K562 (cell line): ENCODE results near the gene INSYN2B. TPM values are rescaled to one million over a fixed set of nuclear protein-coding genes. Genes with fewer than 3 reads are reported as not detected.
"Not testable (repeated sequence)": the region's sequence is repeated elsewhere in the genome, so short reads cannot be mapped to it uniquely, and the experiment has no call there.

ENCODE experiments used
- ATAC-seq: fragments of 200-7000 bp; cut with Tn5 transposase; 3 replicates; pipeline ENCODE4 v1.9.1; 2020; ENCODE audit warnings: moderate library complexity
- BruUV-seq: library from RNA; stranded (reverse); fragments of 400-500 nt; replicated peaks from 2 replicates; lab custom pipeline; 2021; lab: Mats Ljungman, UMichigan
- CTCF ChIA-PET: fragments of 300-600 bp; formaldehyde crosslinking; extraction: SDS; loops from one replicate; lab custom pipeline; 2021; ENCODE audit warnings: low intra/inter-chr PET ratio; lab: Yijun Ruan, JAX
- POLR2A ChIA-PET: fragments of 300-600, 350-650 bp; sonication (Branson Sonifier 250); formaldehyde crosslinking; extraction: SDS; loops from one replicate; lab custom pipeline; 2021; ENCODE audit warnings: antibody characterized with exemption, inconsistent platforms; lab: Yijun Ruan, JAX
- DNase-seq, 4 experiments: peaks; one replicate each; pipeline versions ENCODE4 v3.0.0 to v3.0.0-alpha.2; 2011 to 2018; ENCODE audit warnings: low spot score in 3 of 4, mixed read lengths in 3 of 4; ENCODE audit errors: extremely low read depth in 1 of 4
- FAIRE-seq: peaks from 2 replicates; lab custom pipeline; 2011; peaks lifted over from hg19 to GRCh38; lab: Jason Lieb, UNC
- H2AFZ ChIP-seq: 2 replicates; pipeline ENCODE4 v1.6.0; 2011; ENCODE audit warnings: low read depth, low read length, control low read depth, inconsistent platforms
- H3K27ac ChIP-seq: fragments of 200-600 bp; 3 replicates; pipeline ENCODE4 v1.8.0; 2011; ENCODE audit warnings: low read depth, mild to moderate bottlenecking, control low read depth, inconsistent platforms, low read length, moderate library complexity, mixed read lengths; ENCODE audit errors: extremely low read depth
- H3K27me3 ChIP-seq, 2 experiments: fragments of 300-600 bp in 1 of 2; 2 replicates in 1 of 2; 3 replicates in 1 of 2; pipeline versions ENCODE4 v1.6.0 to v1.8.0; 2011; ENCODE audit warnings: inconsistent platforms in 2 of 2, low read length in 2 of 2, mild to moderate bottlenecking in 1 of 2, mixed read lengths in 1 of 2, moderate library complexity in 1 of 2; ENCODE audit not compliant: control insufficient read depth in 2 of 2, insufficient read depth in 2 of 2
- H3K36me3 ChIP-seq: fragments of 300-600 bp; 3 replicates; pipeline ENCODE4 v1.8.0; 2011; ENCODE audit warnings: mild to moderate bottlenecking, low read length, inconsistent platforms; ENCODE audit not compliant: control insufficient read depth, insufficient read depth
- H3K4me1 ChIP-seq, 2 experiments: fragments of 200-600 bp in 1 of 2; replicated peaks in 1 of 2; 2 replicates in 1 of 2; 3 replicates in 1 of 2; pipeline versions ENCODE4 v1.5.1 to v1.8.0; 2011; ENCODE audit warnings: inconsistent platforms in 2 of 2, low read length in 2 of 2, mild to moderate bottlenecking in 1 of 2, mixed read lengths in 1 of 2, moderate library complexity in 1 of 2; ENCODE audit not compliant: control insufficient read depth in 2 of 2, insufficient read depth in 2 of 2
- H3K4me2 ChIP-seq: 2 replicates; pipeline ENCODE4 v1.6.1; 2011; ENCODE audit warnings: low read length, control low read depth, inconsistent platforms, mixed read lengths; ENCODE audit not compliant: insufficient read depth
- H3K4me3 ChIP-seq: fragments of 200-600 bp; sonication (generic), shearing (Covaris generic); 2 replicates; pipeline ENCODE4 v1.5.1; 2016; ENCODE audit warnings: control low read depth, inconsistent platforms
- H3K79me2 ChIP-seq: fragments of 200-600 bp; 3 replicates; pipeline ENCODE4 v1.8.0; 2011; ENCODE audit warnings: low read length, inconsistent platforms; ENCODE audit not compliant: control insufficient read depth, insufficient read depth
- H3K9ac ChIP-seq, 2 experiments: 2 replicates each; pipeline versions ENCODE4 v1.6.0 to v1.6.1; 2011; ENCODE audit warnings: low read depth in 2 of 2, low read length in 2 of 2, control low read depth in 1 of 2, inconsistent platforms in 1 of 2, mild to moderate bottlenecking in 1 of 2, mixed read lengths in 1 of 2; ENCODE audit not compliant: insufficient read depth in 1 of 2
- H3K9me1 ChIP-seq: one replicate; pipeline ENCODE4 v1.6.0; 2011; ENCODE audit warnings: inconsistent platforms, mild to moderate bottlenecking, low read length, moderate library complexity; ENCODE audit not compliant: control insufficient read depth, insufficient read depth
- H3K9me3 ChIP-seq: replicated peaks from 2 replicates; pipeline ENCODE4 v1.5.1; 2011; ENCODE audit warnings: low read depth, low read length, inconsistent platforms; ENCODE audit not compliant: control insufficient read depth, insufficient read depth
- H4K20me1 ChIP-seq: replicated peaks from 2 replicates; pipeline ENCODE4 v1.6.1; 2011; ENCODE audit warnings: low read length, inconsistent platforms, mixed read lengths; ENCODE audit not compliant: control insufficient read depth, insufficient read depth
- KLF10 ChIP-seq: fragments of 250-450 bp; sonication (Bioruptor Pico); IDR thresholded peaks from 2 replicates; pipeline ENCODE4 v1.6.1; 2021; ENCODE audit warnings: matching md5 sums
- SUPT5H ChIP-seq: fragments of 450-650 bp; IDR thresholded peaks from 2 replicates; pipeline ENCODE4 v1.6.1; 2016
- ZNF324 ChIP-seq: fragments of 250-450 bp; sonication (Bioruptor Pico); IDR thresholded peaks from 2 replicates; pipeline ENCODE4 v1.4.0; 2020; ENCODE audit warnings: mild to moderate bottlenecking
- WGBS: fragments of 100-300 bp; shearing (Covaris generic); methylation state at CpG from one replicate; pipeline ENCODE4 v1.1.6; 2016; ENCODE audit warnings: low coverage, mixed read lengths; ENCODE audit not compliant: insufficient coverage; ENCODE audit errors: missing lambda C conversion rate; 5-methylcytosine and 5-hydroxymethylcytosine counted together
- in situ Hi-C: fragments of 300-500 bp; cut with MboI; formaldehyde crosslinking; loops from 4 replicates; pipeline ENCODE4 v1.15.0; 2018; ENCODE audit warnings: inconsistent platforms, mixed read lengths
- intact Hi-C: fragments of 100-400 bp; cut with micrococcal nuclease; formaldehyde crosslinking; loops from 2 replicates; pipeline ENCODE4 v1.14.2; 2022
- polyA plus RNA-seq, 8 experiments: library from polyadenylated mRNA; depleted of rRNA in 4 of 8; stranded (reverse) in 5 of 8; unstranded in 3 of 8; fragments of >200 nt; fragmentation: Nextera tagmentation in 2 of 8; fragmentation: Illumina TruSeq in 1 of 8; extraction: Ambion mirVana in 2 of 8; extraction: Trizol in 1 of 8; gene quantifications; 2 replicates each; pipeline versions ENCODE4 v1.2.1 to v1.2.3, GENCODE V29; 2011 to 2014; ENCODE audit warnings: inconsistent platforms in 1 of 8, missing spikeins in 1 of 8
- total RNA-seq, 7 experiments: library from RNA; depleted of rRNA in 6 of 7; stranded (reverse); fragments of >200 nt in 6 of 7; fragmentation: Illumina TruSeq in 2 of 7; extraction: Trizol in 2 of 7; gene quantifications; 2 replicates each; pipeline versions ENCODE4 v1.2.1 to v1.2.3, GENCODE V29; 2011 to 2021; ENCODE audit warnings: low replicate concordance in 1 of 7

INSYN2B gene
- total and polyA plus RNA-seq, 9 of the 15 experiments (the other 6 are each of a cell fraction or from before 2014, with no cell fraction given): not detected

GRCh38 chr5:169836835-169837536 lies 143.3 kb downstream of the INSYN2B start:
- no TSS peak for BruUV-seq
- Histone ChIP-seq H4K20me1 (no peaks in the 10 kb centered on the region), H3K36me3 (no peaks in the 10 kb centered on the region), H3K27ac (no peak overlapping the region), H3K9me1 (no peaks in the 10 kb centered on the region), H2AFZ (no peak overlapping the region), H3K4me3 (no peak overlapping the region), H3K9me3 (no peaks in the 10 kb centered on the region), H3K79me2 (no peaks in the 10 kb centered on the region), H3K4me1 (no peaks in the 10 kb centered on the region), H3K4me2 (no peak overlapping the region), H3K27me3 (no peaks in the 10 kb centered on the region), H3K9ac (no peak overlapping the region)
- intact Hi-C loops: no loop called here
- ATAC-seq: no peak
- CTCF ChIA-PET: no interaction called here
- peak; percentile 6 for FAIRE-seq
- TF ChIP-seq ZNF324 (CRISPR knock-in tag) (no peak), KLF10 (CRISPR knock-in tag) (no peak), SUPT5H (no peak)
- in situ Hi-C loops: no loop called here
- POLR2A ChIA-PET: no interaction called here
- 2% methylated on average over 3 of the region's 3 CpGs for WGBS
- no peak for DNase-seq

GRCh38 chr5:169834540-169834939 lies 145.8 kb downstream of the INSYN2B start:
- CTCF ChIA-PET, BruUV-seq, POLR2A ChIA-PET, intact Hi-C loops, H3K79me2 ChIP-seq, ATAC-seq, H3K4me3 ChIP-seq, in situ Hi-C loops, H3K4me2 ChIP-seq, H2AFZ ChIP-seq, H3K36me3 ChIP-seq, FAIRE-seq, H3K4me1 ChIP-seq, H3K27me3 ChIP-seq, H4K20me1 ChIP-seq, H3K9me1 ChIP-seq, H3K9ac ChIP-seq, H3K27ac ChIP-seq, H3K9me3 ChIP-seq, DNase-seq: not testable (repeated sequence)
- 22% methylated on average over 1 of the region's 1 CpG for WGBS
